T-cell (primary cell): ENCODE measurements around the gene STK17B. TPM values are rescaled to one million over a fixed set of nuclear protein-coding genes. Genes with fewer than 3 reads are reported as not detected.
"Not testable (repeated sequence)": the region's sequence is repeated elsewhere in the genome, so short reads cannot be mapped to it uniquely, and the experiment has no call there.

Experiments used
- ATAC-seq, 4 experiments: fragments of 200-7000 bp in 3 of 4; fragments of 150-1000 bp in 1 of 4; cut with Tn5 transposase; replicated peaks in 1 of 4; 1 replicate in 3 of 4; 2 replicates in 1 of 4; pipeline ENCODE4 v1.10.0; 2021; ENCODE audit warnings: moderate library complexity in 3 of 4, mild to moderate bottlenecking in 2 of 4, moderate number of reproducible peaks in 1 of 4
- CTCF ChIA-PET, 2 donors: fragments of 300-600 bp; sonication (Branson Sonifier 250); formaldehyde crosslinking; loops; one replicate each; lab custom pipeline; 2022; ENCODE audit warnings: antibody characterized with exemption in 2 of 2; lab: Charles Lee
- POLR2A ChIA-PET, 2 donors: fragments of 300-600 bp; sonication (Branson Sonifier 250); formaldehyde crosslinking; loops; one replicate each; lab custom pipeline; 2022; ENCODE audit warnings: antibody characterized with exemption in 2 of 2; lab: Charles Lee
- DNase-seq, 35 experiments: peaks; one replicate each; pipeline versions ENCODE4 v3.0.0 to v3.0.0-alpha.2; 2013 to 2023
- H3K27ac ChIP-seq: one replicate; pipeline ENCODE4 v1.5.1; 2013; ENCODE audit warnings: low read length
- H3K27me3 ChIP-seq, 2 experiments: replicated peaks in 1 of 2; 1 replicate in 1 of 2; 2 replicates in 1 of 2; pipeline versions ENCODE4 v1.6.1 to v1.7.0; 2013; ENCODE audit warnings: low read length in 1 of 2, mixed read lengths in 1 of 2; ENCODE audit not compliant: control insufficient read depth in 2 of 2, insufficient read depth in 2 of 2; ENCODE audit errors: extremely low read depth in 1 of 2
- H3K36me3 ChIP-seq, 2 donors: 1 replicate in 1 of 2; 2 replicates in 1 of 2; pipeline versions ENCODE4 v1.6.1 to v1.7.0; 2013; ENCODE audit warnings: low read length in 1 of 2; ENCODE audit not compliant: control insufficient read depth in 2 of 2, insufficient read depth in 1 of 2; ENCODE audit errors: extremely low read depth in 1 of 2
- H3K4me1 ChIP-seq, 2 experiments: 1 replicate in 1 of 2; 2 replicates in 1 of 2; pipeline versions ENCODE4 v1.6.1 to v1.7.0; 2013; ENCODE audit warnings: low read length in 2 of 2, mixed read lengths in 1 of 2; ENCODE audit not compliant: insufficient read depth in 2 of 2, control insufficient read depth in 1 of 2; ENCODE audit errors: extremely low read depth in 1 of 2
- H3K4me3 ChIP-seq, 2 donors: 1 replicate in 1 of 2; 2 replicates in 1 of 2; pipeline versions ENCODE4 v1.5.1 to v1.7.0; 2013; ENCODE audit warnings: mild to moderate bottlenecking in 2 of 2, low read length in 1 of 2, moderate library complexity in 1 of 2; ENCODE audit not compliant: control insufficient read depth in 1 of 2; ENCODE audit errors: extremely low read depth in 1 of 2
- H3K9me3 ChIP-seq: 2 replicates; pipeline ENCODE4 v1.7.0; 2013
- H3K27ac Mint-ChIP-seq, 2 donors: one replicate each; pipeline ENCODE4 v1.8.0; 2020 to 2021; ENCODE audit warnings: mild to moderate bottlenecking in 2 of 2, mixed read lengths in 2 of 2
- H3K27me3 Mint-ChIP-seq, 2 donors: one replicate each; pipeline ENCODE4 v1.8.0; 2021 to 2022; ENCODE audit warnings: mixed read lengths in 2 of 2
- H3K36me3 Mint-ChIP-seq: one replicate; pipeline ENCODE4 v1.8.0; 2021; ENCODE audit warnings: mixed read lengths
- H3K4me1 Mint-ChIP-seq, 3 donors: one replicate each; pipeline ENCODE4 v1.8.0; 2020 to 2022; ENCODE audit warnings: mixed read lengths in 3 of 3, mild to moderate bottlenecking in 1 of 3
- H3K4me3 Mint-ChIP-seq, 3 donors: one replicate each; pipeline ENCODE4 v1.8.0; 2020 to 2022; ENCODE audit warnings: mild to moderate bottlenecking in 3 of 3, mixed read lengths in 3 of 3, moderate library complexity in 3 of 3
- H3K9me3 Mint-ChIP-seq, 3 donors: one replicate each; pipeline ENCODE4 v1.8.0; 2020 to 2022; ENCODE audit warnings: mixed read lengths in 3 of 3
- WGBS: methylation state at CpG from one replicate; pipeline ENCODE4 v1.1.5; 2013; ENCODE audit warnings: missing lambda C conversion rate; ENCODE audit not compliant: insufficient coverage; 5-methylcytosine and 5-hydroxymethylcytosine counted together
- total RNA-seq, 35 experiments: library from RNA in 6 of 35; stranded (reverse) in 6 of 35; fragments of 120-200 nt in 1 of 35; gene quantifications; one replicate each; pipeline versions ENCODE4 v1.2.1 to v1.2.4 and lab custom pipeline; 2013 to 2026

STK17B gene
- total RNA-seq, 5 donors from 2014 or later (not counting 1 experiment from before 2014, with no cell fraction given): 218 to 478 (median 248) TPM

DNA sequence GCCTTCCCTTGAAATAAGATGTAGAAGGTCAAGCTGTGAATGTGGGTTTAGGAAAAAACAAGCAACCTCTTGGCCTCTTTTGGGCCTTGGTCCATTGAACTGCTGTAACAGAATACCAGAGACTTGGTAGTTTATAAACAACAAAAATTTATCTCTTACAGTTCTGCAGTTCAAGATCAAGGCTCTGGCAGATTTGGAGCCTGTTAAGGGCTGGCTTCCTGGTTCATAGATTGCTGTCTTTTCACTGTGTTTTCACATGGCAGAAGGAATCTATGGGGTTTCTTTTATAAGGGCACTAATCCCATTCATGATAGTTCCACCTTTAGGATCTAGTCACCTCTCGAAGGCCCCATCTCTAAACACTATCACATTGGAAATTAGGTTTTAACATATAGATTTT, 20.2 kb upstream of the STK17B start:
- Mint-ChIP-seq H3K27me3 (no peaks in the 10 kb centered on the region), H3K9me3 (peaks cover 0 to 5% (median 3%) of the 10 kb centered on the region in 3 donors), H3K36me3 (no peaks in the 10 kb centered on the region), H3K4me1 (peaks cover 63 to 82% (median 73%) of the 10 kb centered on the region in 3 donors), H3K27ac (peak overlapping the region; percentile 34 to 69), H3K4me3 (peak overlapping the region in 1 of 3 donors; percentile 23)
- ChIA-PET CTCF (interaction anchor here in 1 of 2 donors (1.7 kb wide), 1 partner anchor 85 kb away, joined by 5 read pairs; no protein-coding TSS in a partner anchor), POLR2A (interaction anchor here (0.6 to 1.3 kb wide), 3 partner anchors 15 to 83 kb away, joined by 3 to 5 read pairs (median 3); no protein-coding TSS in a partner anchor)
- no peaks in the 10 kb centered on the region for H3K9me3 ChIP-seq
- no peak overlapping the region for H3K27ac ChIP-seq
- ATAC-seq (peak in 1 of 4 experiments; percentile 57), DNase-seq (no peak)
- no peaks in the 10 kb centered on the region for H3K36me3 ChIP-seq
- no peaks in the 10 kb centered on the region for H3K27me3 ChIP-seq
- no peak overlapping the region for H3K4me3 ChIP-seq
- no CpG with 5 or more reads among the region's 1 CpG for WGBS
- H3K4me1 ChIP-seq: peaks cover 10 to 36% of the 10 kb centered on the region in 2 experiments

DNA sequence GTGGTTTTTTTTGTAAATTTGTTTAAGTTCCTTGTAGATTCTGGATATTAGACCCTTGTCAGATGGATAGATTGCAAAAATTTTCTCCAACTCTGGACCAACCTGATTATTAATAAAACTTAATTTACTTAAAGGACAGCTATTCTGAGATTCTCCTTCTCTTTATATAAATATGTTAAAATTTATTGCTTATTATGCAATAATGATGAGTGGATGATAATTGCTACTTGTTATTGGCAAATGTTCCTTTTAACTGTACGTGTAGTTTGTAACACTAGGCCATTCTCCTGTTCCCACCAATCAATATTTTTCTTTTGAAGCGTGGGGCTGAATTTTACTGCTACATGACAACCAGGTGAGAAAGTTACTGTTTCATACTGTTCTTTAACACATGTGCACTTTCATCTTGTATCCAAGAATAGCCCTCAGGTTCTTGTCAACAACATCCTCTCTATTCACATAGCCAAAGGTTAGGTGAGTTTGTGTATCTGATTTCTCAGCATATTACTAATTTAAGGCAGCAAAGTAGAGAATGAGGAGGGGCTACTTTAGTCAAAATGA, 16.6 kb upstream of the STK17B start:
- ATAC-seq: no peak
- H3K4me3 ChIP-seq: no peak overlapping the region
- peaks cover 36 to 56% of the 10 kb centered on the region in 2 experiments for H3K4me1 ChIP-seq
- H3K27ac ChIP-seq: no peak overlapping the region
- ChIA-PET CTCF (no interaction called here), POLR2A (interaction anchor here in 1 of 2 donors (0.7 kb wide), 1 partner anchor 945 kb away, joined by 3 read pairs; no protein-coding TSS in a partner anchor)
- no peak for DNase-seq
- peaks cover 78 to 87% (median 84%) of the 10 kb centered on the region in 3 donors for H3K4me1 Mint-ChIP-seq
- no peaks in the 10 kb centered on the region for H3K27me3 ChIP-seq
- no peaks in the 10 kb centered on the region for H3K36me3 Mint-ChIP-seq
- no peaks in the 10 kb centered on the region for H3K9me3 ChIP-seq
- H3K36me3 ChIP-seq: no peaks in the 10 kb centered on the region
- peak overlapping the region; percentile 68 to 71 for H3K27ac Mint-ChIP-seq
- no CpG with 5 or more reads among the region's 2 CpGs for WGBS
- no peak overlapping the region for H3K4me3 Mint-ChIP-seq
- peaks cover 0 to 4% (median 0%) of the 10 kb centered on the region in 3 donors for H3K9me3 Mint-ChIP-seq
- H3K27me3 Mint-ChIP-seq: no peaks in the 10 kb centered on the region

DNA sequence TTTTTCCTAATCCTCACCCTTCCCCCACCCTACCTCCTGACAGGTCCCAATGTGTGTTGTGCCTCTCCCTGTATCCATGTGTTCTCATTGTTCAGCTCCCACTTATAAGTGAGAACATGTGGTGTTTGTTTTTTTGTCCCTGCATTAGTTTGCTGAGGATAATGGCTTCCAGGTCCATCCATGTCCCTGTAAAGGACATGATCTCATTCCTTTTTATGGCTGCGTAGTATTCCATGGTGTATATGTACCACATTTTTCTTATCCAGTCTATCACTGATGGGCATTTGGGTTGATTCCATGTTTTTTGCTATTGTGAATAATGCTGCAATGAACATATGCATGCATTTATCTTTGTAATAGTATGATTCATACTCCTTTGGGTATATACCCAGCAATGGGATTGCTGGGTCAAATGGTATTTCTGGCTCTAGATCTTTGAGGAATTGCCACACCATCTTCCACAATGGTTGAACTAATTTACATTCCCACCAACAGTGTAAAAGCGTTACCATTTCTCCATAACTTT, 15.9 kb upstream of the STK17B start:
- H3K27ac Mint-ChIP-seq: peak overlapping the region; percentile 68 to 71
- peaks cover 83 to 87% (median 87%) of the 10 kb centered on the region in 3 donors for H3K4me1 Mint-ChIP-seq
- H3K36me3 ChIP-seq, H3K27ac ChIP-seq, H3K36me3 Mint-ChIP-seq, ATAC-seq, H3K4me3 ChIP-seq, POLR2A ChIA-PET, H3K27me3 ChIP-seq, H3K9me3 ChIP-seq, CTCF ChIA-PET, H3K27me3 Mint-ChIP-seq, DNase-seq, H3K4me3 Mint-ChIP-seq, H3K9me3 Mint-ChIP-seq: not testable (repeated sequence)
- H3K4me1 ChIP-seq: peaks cover 41 to 63% of the 10 kb centered on the region in 2 experiments
- WGBS: no CpG with 5 or more reads among the region's 2 CpGs

DNA sequence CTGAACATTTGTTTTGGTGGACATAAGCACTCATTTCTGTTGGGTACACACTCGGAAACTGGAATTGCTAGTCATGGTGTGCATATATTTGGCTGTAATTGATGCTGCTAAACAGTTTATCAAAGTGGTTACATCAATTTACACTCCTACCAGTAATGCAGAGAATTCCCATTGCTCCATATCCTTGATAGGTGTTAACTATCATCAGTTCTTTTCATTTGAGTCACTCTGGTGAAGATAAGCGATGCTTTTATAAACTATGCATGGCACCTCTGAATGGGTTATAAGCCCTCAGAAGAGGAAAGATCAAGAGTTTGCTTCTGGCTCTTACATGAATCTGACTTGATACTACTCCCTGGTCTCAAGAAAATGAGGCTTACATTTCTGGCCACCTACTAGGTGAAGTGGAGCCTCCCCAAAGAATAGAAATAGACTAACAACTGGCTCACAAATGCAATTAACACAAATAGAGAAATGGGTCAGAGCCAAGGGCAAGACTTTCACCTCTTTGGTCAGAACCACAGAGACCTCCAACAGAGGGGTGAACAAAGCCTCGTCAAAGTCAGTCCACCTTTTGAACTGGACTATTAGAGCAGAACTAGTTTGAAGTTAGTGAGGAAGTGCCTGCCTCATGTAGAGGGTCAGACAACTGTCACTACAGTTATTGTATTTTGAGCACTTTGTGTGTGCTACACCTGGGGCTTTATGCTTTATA, 15.0 kb upstream of the STK17B start:
- Histone ChIP-seq H3K36me3 (no peaks in the 10 kb centered on the region), H3K4me3 (no peak overlapping the region), H3K27me3 (no peaks in the 10 kb centered on the region), H3K27ac (no peak overlapping the region), H3K9me3 (no peaks in the 10 kb centered on the region), H3K4me1 (peaks cover 43 to 68% of the 10 kb centered on the region in 2 experiments)
- ChIA-PET CTCF (no interaction called here), POLR2A (interaction anchor here in 1 of 2 donors (0.7 kb wide), 1 partner anchor 17 kb away, joined by 5 read pairs; no protein-coding TSS in a partner anchor)
- H3K4me3 Mint-ChIP-seq: no peak overlapping the region
- peak overlapping the region; percentile 62 to 78 for H3K27ac Mint-ChIP-seq
- H3K36me3 Mint-ChIP-seq: no peaks in the 10 kb centered on the region
- H3K4me1 Mint-ChIP-seq: peaks cover 84 to 88% (median 87%) of the 10 kb centered on the region in 3 donors
- ATAC-seq (no peak), DNase-seq (no peak)
- 90% methylated on average over 2 of the region's 3 CpGs for WGBS
- H3K27me3 Mint-ChIP-seq: no peaks in the 10 kb centered on the region
- H3K9me3 Mint-ChIP-seq: peaks cover 0 to 4% (median 0%) of the 10 kb centered on the region in 3 donors

DNA sequence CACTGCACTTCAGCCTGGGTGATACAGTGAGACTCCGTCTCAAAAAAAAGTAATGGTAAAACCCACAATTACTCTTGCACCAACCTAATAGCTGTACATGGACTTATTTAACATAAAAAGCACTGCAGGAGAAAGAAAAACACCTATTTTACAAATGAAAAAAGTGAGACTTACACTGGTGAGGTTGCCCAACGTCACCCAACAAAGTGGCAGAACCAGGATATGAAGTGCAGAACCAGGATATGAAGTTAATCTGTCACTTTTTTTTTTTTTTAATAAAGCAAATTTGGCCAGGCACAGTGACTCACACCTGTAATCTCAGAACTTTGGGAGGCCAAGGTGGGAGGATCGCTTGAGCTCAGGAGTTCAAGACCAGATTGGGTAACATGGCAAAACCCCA, 13.5 kb upstream of the STK17B start:
- H3K4me1 Mint-ChIP-seq: peaks cover 85 to 90% (median 88%) of the 10 kb centered on the region in 3 donors
- H3K27me3 Mint-ChIP-seq: no peaks in the 10 kb centered on the region
- peak overlapping the region in 1 of 3 donors; percentile 62 for H3K4me3 Mint-ChIP-seq
- H3K4me1 ChIP-seq: peaks cover 48 to 76% of the 10 kb centered on the region in 2 experiments
- CTCF ChIA-PET: interaction anchor here (0.7 to 3.4 kb wide), 8 partner anchors 9 to 106 kb away, joined by 3 to 19 read pairs (median 4); no protein-coding TSS in a partner anchor
- peak overlapping the region; percentile 94 for H3K27ac ChIP-seq
- ATAC-seq (no peak), DNase-seq (peak in 2 of 35 experiments; percentile 34 to 43)
- no peaks in the 10 kb centered on the region for H3K27me3 ChIP-seq
- no CpG with 5 or more reads among the region's 3 CpGs for whole genome bisulfite sequencing
- H3K36me3 Mint-ChIP-seq: no peaks in the 10 kb centered on the region
- H3K27ac Mint-ChIP-seq: peak overlapping the region; percentile 93 to 100
- no peaks in the 10 kb centered on the region for H3K36me3 ChIP-seq
- no peak overlapping the region for H3K4me3 ChIP-seq
- POLR2A ChIA-PET: interaction anchor here (0.5 to 1.9 kb wide), 8 partner anchors 10 to 43 kb away, joined by 3 to 6 read pairs (median 4); partner anchors contain the start of gene STK17B (in 1 of the 2)
- H3K9me3 Mint-ChIP-seq: peaks cover 0 to 4% (median 0%) of the 10 kb centered on the region in 3 donors
- no peaks in the 10 kb centered on the region for H3K9me3 ChIP-seq
